ENCODE data around the gene INPP5D.

- TF ChIP-seq CTCF (IDR thresholded peaks at IDR 0.05) (no peak), POLR2A (IDR thresholded peaks at IDR 0.05) (no peak), EP300 (IDR thresholded peaks at IDR 0.05) (no peak)
These were observed 48.9 kb upstream of the INPP5D start for GRCh38 chr2:233011268-233011650.

All from stomach (tissue), 4 donors.